ENCODE results near the gene CCDC34. TPM values are rescaled to one million over a fixed set of nuclear protein-coding genes. Genes with fewer than 3 reads are reported as not detected.

CCDC34 gene
- total RNA-seq, 1 donor from 2014 or later = 5.6 TPM

- H3K27me3 Mint-ChIP-seq (ENCODE audit: unreplicated experiment) = no peaks in the 10 kb centered on the region
- no peak for DNase-seq (ENCODE audit: low spot score)
- H3K27ac Mint-ChIP-seq (ENCODE audit: unreplicated experiment) = no peak overlapping the region
- no peaks in the 10 kb centered on the region for H3K36me3 Mint-ChIP-seq (ENCODE audit: low read depth, unreplicated experiment)
- no peak overlapping the region for H3K4me3 Mint-ChIP-seq (ENCODE audit: unreplicated experiment)
- peaks cover 7% of the 10 kb centered on the region for H3K4me1 Mint-ChIP-seq (ENCODE audit: unreplicated experiment)
- no peak for TF ChIP-seq CTCF (IDR thresholded peaks at IDR 0.05; ENCODE audit: unreplicated experiment)
- no peaks in the 10 kb centered on the region for H3K9me3 Mint-ChIP-seq (ENCODE audit: unreplicated experiment)
These were observed 10.2 kb downstream of the CCDC34 start for GRCh38 chr11:27352781-27353180.

- Mint-ChIP-seq H3K4me1 (ENCODE audit: unreplicated experiment) (peaks cover 10% of the 10 kb centered on the region), H3K4me3 (ENCODE audit: unreplicated experiment) (no peak overlapping the region), H3K9me3 (ENCODE audit: unreplicated experiment) (no peaks in the 10 kb centered on the region), H3K27me3 (ENCODE audit: unreplicated experiment) (no peaks in the 10 kb centered on the region), H3K27ac (ENCODE audit: unreplicated experiment) (no peak overlapping the region), H3K36me3 (ENCODE audit: low read depth, unreplicated experiment) (no peaks in the 10 kb centered on the region)
- no peak for DNase-seq (ENCODE audit: low spot score)
- no peak for TF ChIP-seq CTCF (IDR thresholded peaks at IDR 0.05; ENCODE audit: unreplicated experiment)
These were observed 12.5 kb downstream of the CCDC34 start for GRCh38 chr11:27350511-27350910.

GRCh38 chr11:27349919-27350318 is 13.1 kb downstream of the CCDC34 start:
- Mint-ChIP-seq H3K27ac (ENCODE audit: unreplicated experiment) (no peak overlapping the region), H3K4me1 (ENCODE audit: unreplicated experiment) (peaks cover 10% of the 10 kb centered on the region), H3K9me3 (ENCODE audit: unreplicated experiment) (no peaks in the 10 kb centered on the region), H3K4me3 (ENCODE audit: unreplicated experiment) (no peak overlapping the region), H3K36me3 (ENCODE audit: low read depth, unreplicated experiment) (no peaks in the 10 kb centered on the region), H3K27me3 (ENCODE audit: unreplicated experiment) (no peaks in the 10 kb centered on the region)
- no peak for TF ChIP-seq CTCF (IDR thresholded peaks at IDR 0.05; ENCODE audit: unreplicated experiment)
- DNase-seq (ENCODE audit: low spot score) = no peak

- no peaks in the 10 kb centered on the region for H3K9me3 Mint-ChIP-seq (ENCODE audit: unreplicated experiment)
- H3K27me3 Mint-ChIP-seq (ENCODE audit: unreplicated experiment) = no peaks in the 10 kb centered on the region
- H3K27ac Mint-ChIP-seq (ENCODE audit: unreplicated experiment) = no peak overlapping the region
- H3K36me3 Mint-ChIP-seq (ENCODE audit: low read depth, unreplicated experiment) = no peaks in the 10 kb centered on the region
- DNase-seq (ENCODE audit: low spot score) = no peak
- no peak overlapping the region for H3K4me3 Mint-ChIP-seq (ENCODE audit: unreplicated experiment)
- H3K4me1 Mint-ChIP-seq (ENCODE audit: unreplicated experiment) = peaks cover 10% of the 10 kb centered on the region
- TF ChIP-seq CTCF (IDR thresholded peaks at IDR 0.05; ENCODE audit: unreplicated experiment) = no peak
These were observed 14.6 kb downstream of the CCDC34 start for GRCh38 chr11:27348340-27348873.

GRCh38 chr11:27347359-27348339 is 15.4 kb downstream of the CCDC34 start:
- Mint-ChIP-seq H3K9me3 (ENCODE audit: unreplicated experiment) (no peaks in the 10 kb centered on the region), H3K36me3 (ENCODE audit: low read depth, unreplicated experiment) (no peaks in the 10 kb centered on the region), H3K27me3 (ENCODE audit: unreplicated experiment) (no peaks in the 10 kb centered on the region), H3K4me3 (ENCODE audit: unreplicated experiment) (no peak overlapping the region), H3K4me1 (ENCODE audit: unreplicated experiment) (peaks cover 10% of the 10 kb centered on the region), H3K27ac (ENCODE audit: unreplicated experiment) (peak overlapping the region; percentile 32)
- no peak for DNase-seq (ENCODE audit: low spot score)
- no peak for TF ChIP-seq CTCF (IDR thresholded peaks at IDR 0.05; ENCODE audit: unreplicated experiment)
